ENCODE data around the gene GLTPD2.

The GLTPD2 gene

GRCh38 chr17:4786516-4786915, 2.2 kb upstream of the GLTPD2 start:
- no peak overlapping the region for H4K12ac ChIP-seq (ENCODE audit: low read depth, low read length)
- peaks cover 16% of the 10 kb centered on the region for H3K79me1 ChIP-seq (ENCODE audit: low read length)
- no peak overlapping the region for H2AFZ ChIP-seq (ENCODE audit: insufficient read depth, low read length, poor library complexity)
- no peak overlapping the region for H2BK120ac ChIP-seq (ENCODE audit: insufficient read depth, low read length, poor library complexity)
- no peak overlapping the region for H3K23ac ChIP-seq (ENCODE audit: low read length)
- H3K4me2 ChIP-seq (ENCODE audit: low read length) = no peak overlapping the region
- H3K9me3 ChIP-seq (ENCODE audit: insufficient read depth, low read depth, low read length) = peaks cover 5% of the 10 kb centered on the region
- H4K91ac ChIP-seq (ENCODE audit: low read depth, low read length) = no peak overlapping the region
- H3K27ac ChIP-seq (ENCODE audit: low read depth, low read length) = no peak overlapping the region
- no peak overlapping the region for H2BK5ac ChIP-seq (ENCODE audit: low read depth, low read length, poor library complexity)
- H3K4me1 ChIP-seq (ENCODE audit: control insufficient read depth in 1 of 2, insufficient read depth in 2 of 2, low read length in 2 of 2) = peaks cover 6 to 8% of the 10 kb centered on the region in 2 experiments
- no peak overlapping the region for H3K9ac ChIP-seq (ENCODE audit: low read length)
- no peak overlapping the region for H3K14ac ChIP-seq (ENCODE audit: low read length)
- no CpG with 5 or more reads among the region's 6 CpGs for WGBS (ENCODE audit: extremely low coverage, insufficient coverage, insufficient read length)
- no peak for DNase-seq
- no peak overlapping the region for H3K18ac ChIP-seq (ENCODE audit: low read length)
- H3K36me3 ChIP-seq (ENCODE audit: control insufficient read depth in 1 of 2, insufficient read depth in 2 of 2, low read length in 2 of 2) = no peaks in the 10 kb centered on the region
- H4K8ac ChIP-seq (ENCODE audit: low read depth, low read length) = no peak overlapping the region
- H3K4ac ChIP-seq (ENCODE audit: low read depth, low read length) = no peak overlapping the region
- H3K27me3 ChIP-seq (ENCODE audit: insufficient read depth, low read length) = no peaks in the 10 kb centered on the region
- peaks cover 11% of the 10 kb centered on the region for H3K79me2 ChIP-seq (ENCODE audit: control insufficient read depth, insufficient read depth, low read length, poor library complexity)
- no peak overlapping the region for H2BK12ac ChIP-seq (ENCODE audit: low read length)
- no peak overlapping the region for H3K4me3 ChIP-seq (ENCODE audit: low read depth, low read length)
- no peak overlapping the region for H2AK5ac ChIP-seq (ENCODE audit: low read length)

- no peak overlapping the region for H3K27ac ChIP-seq (ENCODE audit: low read depth, low read length)
These were observed 481 bp upstream of the GLTPD2 start for GRCh38 chr17:4788159-4788806.

GRCh38 chr17:4789701-4789950, 862 bp downstream of the GLTPD2 start:
- Histone ChIP-seq H2AFZ (ENCODE audit: insufficient read depth, low read length, poor library complexity) (peak overlapping the region; percentile 81), H3K4ac (ENCODE audit: low read depth, low read length) (peak overlapping the region; percentile 78), H3K23ac (ENCODE audit: low read length) (no peak overlapping the region), H3K14ac (ENCODE audit: low read length) (peak overlapping the region; percentile 95), H3K79me1 (ENCODE audit: low read length) (peaks cover 16% of the 10 kb centered on the region), H2BK5ac (ENCODE audit: low read depth, low read length, poor library complexity) (peak overlapping the region; percentile 94), H4K8ac (ENCODE audit: low read depth, low read length) (peak overlapping the region; percentile 97), H3K27me3 (ENCODE audit: insufficient read depth, low read length) (no peaks in the 10 kb centered on the region), H3K4me1 (ENCODE audit: control insufficient read depth in 1 of 2, insufficient read depth in 2 of 2, low read length in 2 of 2) (peaks cover 6 to 8% of the 10 kb centered on the region in 2 experiments), H4K12ac (ENCODE audit: low read depth, low read length) (peak overlapping the region; percentile 13), H3K4me2 (ENCODE audit: low read length) (peak overlapping the region; percentile 97), H3K9ac (ENCODE audit: low read length) (peak overlapping the region; percentile 75), H2BK12ac (ENCODE audit: low read length) (peak overlapping the region; percentile 73), H3K4me3 (ENCODE audit: low read depth, low read length) (peak overlapping the region; percentile 88), H2BK120ac (ENCODE audit: insufficient read depth, low read length, poor library complexity) (peak overlapping the region; percentile 93), H3K36me3 (ENCODE audit: control insufficient read depth in 1 of 2, insufficient read depth in 2 of 2, low read length in 2 of 2) (no peaks in the 10 kb centered on the region), H3K9me3 (ENCODE audit: insufficient read depth, low read depth, low read length) (no peaks in the 10 kb centered on the region), H3K18ac (ENCODE audit: low read length) (peak overlapping the region; percentile 95), H4K91ac (ENCODE audit: low read depth, low read length) (peak overlapping the region; percentile 97), H3K79me2 (ENCODE audit: control insufficient read depth, insufficient read depth, low read length, poor library complexity) (peaks cover 11% of the 10 kb centered on the region), H2AK5ac (ENCODE audit: low read length) (peak overlapping the region; percentile 39), H3K27ac (ENCODE audit: low read depth, low read length) (peak overlapping the region; percentile 97)
- WGBS (ENCODE audit: extremely low coverage, insufficient coverage, insufficient read length) = no CpG with 5 or more reads among the region's 25 CpGs
- peak in 1 of 2 donors; percentile 74 for DNase-seq

More at GRCh38 chr17:4788159-4788806, 481 bp upstream of the GLTPD2 start:
- WGBS (ENCODE audit: extremely low coverage, insufficient coverage, insufficient read length) = no CpG with 5 or more reads among the region's 14 CpGs
- Histone ChIP-seq H3K9ac (ENCODE audit: low read length) (no peak overlapping the region), H3K4me3 (ENCODE audit: low read depth, low read length) (no peak overlapping the region), H2BK12ac (ENCODE audit: low read length) (no peak overlapping the region), H3K4me2 (ENCODE audit: low read length) (peak overlapping the region; percentile 97), H3K79me1 (ENCODE audit: low read length) (peaks cover 16% of the 10 kb centered on the region), H4K12ac (ENCODE audit: low read depth, low read length) (peak overlapping the region; percentile 13), H3K4ac (ENCODE audit: low read depth, low read length) (no peak overlapping the region), H3K79me2 (ENCODE audit: control insufficient read depth, insufficient read depth, low read length, poor library complexity) (peaks cover 11% of the 10 kb centered on the region), H2AFZ (ENCODE audit: insufficient read depth, low read length, poor library complexity) (no peak overlapping the region), H3K27me3 (ENCODE audit: insufficient read depth, low read length) (no peaks in the 10 kb centered on the region), H3K14ac (ENCODE audit: low read length) (no peak overlapping the region), H2BK120ac (ENCODE audit: insufficient read depth, low read length, poor library complexity) (no peak overlapping the region), H3K23ac (ENCODE audit: low read length) (no peak overlapping the region), H2AK5ac (ENCODE audit: low read length) (no peak overlapping the region), H3K9me3 (ENCODE audit: insufficient read depth, low read depth, low read length) (peaks cover 1% of the 10 kb centered on the region), H4K91ac (ENCODE audit: low read depth, low read length) (no peak overlapping the region), H4K8ac (ENCODE audit: low read depth, low read length) (no peak overlapping the region), H3K18ac (ENCODE audit: low read length) (no peak overlapping the region), H3K4me1 (ENCODE audit: control insufficient read depth in 1 of 2, insufficient read depth in 2 of 2, low read length in 2 of 2) (peaks cover 6 to 8% of the 10 kb centered on the region in 2 experiments), H2BK5ac (ENCODE audit: low read depth, low read length, poor library complexity) (no peak overlapping the region), H3K36me3 (ENCODE audit: control insufficient read depth in 1 of 2, insufficient read depth in 2 of 2, low read length in 2 of 2) (no peaks in the 10 kb centered on the region)
- DNase-seq = no peak

GRCh38 chr17:4789951-4790704, 1.4 kb downstream of the GLTPD2 start:
- peaks cover 11% of the 10 kb centered on the region for H3K79me2 ChIP-seq (ENCODE audit: control insufficient read depth, insufficient read depth, low read length, poor library complexity)
- H3K4me3 ChIP-seq (ENCODE audit: low read depth, low read length) = peak overlapping the region; percentile 88
- peak overlapping the region; percentile 95 for H3K14ac ChIP-seq (ENCODE audit: low read length)
- peaks cover 6 to 8% of the 10 kb centered on the region in 2 experiments for H3K4me1 ChIP-seq (ENCODE audit: control insufficient read depth in 1 of 2, insufficient read depth in 2 of 2, low read length in 2 of 2)
- H3K9me3 ChIP-seq (ENCODE audit: insufficient read depth, low read depth, low read length) = no peaks in the 10 kb centered on the region
- peak overlapping the region; percentile 97 for H4K8ac ChIP-seq (ENCODE audit: low read depth, low read length)
- peak overlapping the region; percentile 30 for H2BK12ac ChIP-seq (ENCODE audit: low read length)
- H3K9ac ChIP-seq (ENCODE audit: low read length) = peak overlapping the region; percentile 97
- WGBS (ENCODE audit: extremely low coverage, insufficient coverage, insufficient read length) = no CpG with 5 or more reads among the region's 91 CpGs
- H3K23ac ChIP-seq (ENCODE audit: low read length) = no peak overlapping the region
- peak overlapping the region; percentile 97 for H3K4me2 ChIP-seq (ENCODE audit: low read length)
- peak overlapping the region; percentile 97 for H4K91ac ChIP-seq (ENCODE audit: low read depth, low read length)
- H3K79me1 ChIP-seq (ENCODE audit: low read length) = peaks cover 16% of the 10 kb centered on the region
- H3K36me3 ChIP-seq (ENCODE audit: control insufficient read depth in 1 of 2, insufficient read depth in 2 of 2, low read length in 2 of 2) = no peaks in the 10 kb centered on the region
- peak overlapping the region; percentile 97 for H3K27ac ChIP-seq (ENCODE audit: low read depth, low read length)
- H2AFZ ChIP-seq (ENCODE audit: insufficient read depth, low read length, poor library complexity) = peak overlapping the region; percentile 85
- H2BK120ac ChIP-seq (ENCODE audit: insufficient read depth, low read length, poor library complexity) = peak overlapping the region; percentile 93
- H2AK5ac ChIP-seq (ENCODE audit: low read length) = no peak overlapping the region
- H3K27me3 ChIP-seq (ENCODE audit: insufficient read depth, low read length) = no peaks in the 10 kb centered on the region
- H2BK5ac ChIP-seq (ENCODE audit: low read depth, low read length, poor library complexity) = peak overlapping the region; percentile 94
- H3K4ac ChIP-seq (ENCODE audit: low read depth, low read length) = peak overlapping the region; percentile 78
- H4K12ac ChIP-seq (ENCODE audit: low read depth, low read length) = peak overlapping the region; percentile 97
- H3K18ac ChIP-seq (ENCODE audit: low read length) = peak overlapping the region; percentile 95
- DNase-seq = peak; percentile 83 to 88
